ENCODE data around the gene MCM6.
"Not testable (repeated sequence)": the region's sequence is repeated elsewhere in the genome, so short reads cannot be mapped to it uniquely, and the experiment has no call there.

Gene MCM6

DNA sequence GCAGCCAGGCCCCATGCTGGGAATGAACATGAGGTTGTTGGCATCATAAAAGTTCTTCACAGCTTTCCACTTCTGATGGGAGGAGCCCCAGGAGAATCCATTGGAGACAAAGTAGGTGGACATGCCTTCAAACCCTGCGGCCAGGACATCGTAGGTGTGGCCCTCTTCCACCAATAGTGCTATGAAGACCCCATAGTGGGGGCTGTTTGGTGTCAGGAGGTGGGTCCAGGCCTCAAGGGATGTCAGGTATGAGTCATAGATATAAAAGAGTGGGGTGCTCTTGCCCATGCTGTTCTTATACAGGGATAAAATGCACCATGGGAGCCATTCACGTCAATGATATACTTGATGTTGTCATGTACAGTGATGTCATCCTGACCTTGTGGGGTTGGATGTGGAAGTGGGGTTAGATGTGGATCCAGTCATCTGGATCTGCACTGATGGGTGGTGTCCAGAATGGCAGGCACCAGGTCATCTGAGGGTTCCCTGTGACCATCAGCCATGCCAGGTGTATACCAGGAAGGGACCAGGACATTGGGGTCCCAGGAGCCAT lies 22.1 kb upstream of the MCM6 start:
- no peaks in the 10 kb centered on the region for H3K4me1 ChIP-seq
- peaks cover 0 to 10% (median 0%) of the 10 kb centered on the region in 3 donors for H3K36me3 ChIP-seq
- intact Hi-C loops (cut with DNase I; ENCODE audit: low total_unique reads): no loop called here
- no peaks in the 10 kb centered on the region for H3K9me3 ChIP-seq
- TF ChIP-seq, protein P1, sequence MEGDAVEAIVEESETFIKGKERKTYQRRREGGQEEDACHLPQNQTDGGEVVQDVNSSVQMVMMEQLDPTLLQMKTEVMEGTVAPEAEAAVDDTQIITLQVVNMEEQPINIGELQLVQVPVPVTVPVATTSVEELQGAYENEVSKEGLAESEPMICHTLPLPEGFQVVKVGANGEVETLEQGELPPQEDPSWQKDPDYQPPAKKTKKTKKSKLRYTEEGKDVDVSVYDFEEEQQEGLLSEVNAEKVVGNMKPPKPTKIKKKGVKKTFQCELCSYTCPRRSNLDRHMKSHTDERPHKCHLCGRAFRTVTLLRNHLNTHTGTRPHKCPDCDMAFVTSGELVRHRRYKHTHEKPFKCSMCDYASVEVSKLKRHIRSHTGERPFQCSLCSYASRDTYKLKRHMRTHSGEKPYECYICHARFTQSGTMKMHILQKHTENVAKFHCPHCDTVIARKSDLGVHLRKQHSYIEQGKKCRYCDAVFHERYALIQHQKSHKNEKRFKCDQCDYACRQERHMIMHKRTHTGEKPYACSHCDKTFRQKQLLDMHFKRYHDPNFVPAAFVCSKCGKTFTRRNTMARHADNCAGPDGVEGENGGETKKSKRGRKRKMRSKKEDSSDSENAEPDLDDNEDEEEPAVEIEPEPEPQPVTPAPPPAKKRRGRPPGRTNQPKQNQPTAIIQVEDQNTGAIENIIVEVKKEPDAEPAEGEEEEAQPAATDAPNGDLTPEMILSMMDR (IDR thresholded peaks at IDR 0.05): no peak
- no peak overlapping the region for H3K4me3 ChIP-seq
- no peaks in the 10 kb centered on the region for H3K27me3 ChIP-seq
- no peak overlapping the region for H3K27ac ChIP-seq
- DNase-seq: no peak

DNA sequence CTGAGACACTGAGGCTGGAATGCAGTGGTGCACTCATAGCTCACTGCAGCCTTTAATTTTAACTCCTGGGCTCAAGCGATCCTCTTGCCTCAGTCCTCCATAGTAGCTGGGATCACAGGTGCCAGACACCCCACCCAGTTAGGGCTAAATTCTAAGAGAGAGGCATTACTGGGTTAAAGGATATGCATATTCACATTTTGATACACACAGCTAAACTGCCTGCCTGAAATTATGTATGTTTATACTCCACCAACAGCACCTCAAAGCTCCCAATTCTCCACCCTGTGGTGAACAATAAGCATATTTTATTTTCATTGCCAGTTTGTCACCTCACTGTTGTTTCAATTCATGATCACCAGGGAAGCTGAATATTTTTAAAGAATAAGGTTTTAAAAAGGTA lies 18.7 kb upstream of the MCM6 start:
- Histone ChIP-seq H3K27ac (no peak overlapping the region), H3K9me3 (no peaks in the 10 kb centered on the region), H3K36me3 (peaks cover 0 to 8% (median 0%) of the 10 kb centered on the region in 3 donors), H3K4me3 (no peak overlapping the region), H3K4me1 (no peaks in the 10 kb centered on the region), H3K27me3 (no peaks in the 10 kb centered on the region)
- TF ChIP-seq, protein P1 (IDR thresholded peaks at IDR 0.05): no peak
- no peak for DNase-seq
- intact Hi-C loops (cut with DNase I; ENCODE audit: low total_unique reads): no loop called here

DNA sequence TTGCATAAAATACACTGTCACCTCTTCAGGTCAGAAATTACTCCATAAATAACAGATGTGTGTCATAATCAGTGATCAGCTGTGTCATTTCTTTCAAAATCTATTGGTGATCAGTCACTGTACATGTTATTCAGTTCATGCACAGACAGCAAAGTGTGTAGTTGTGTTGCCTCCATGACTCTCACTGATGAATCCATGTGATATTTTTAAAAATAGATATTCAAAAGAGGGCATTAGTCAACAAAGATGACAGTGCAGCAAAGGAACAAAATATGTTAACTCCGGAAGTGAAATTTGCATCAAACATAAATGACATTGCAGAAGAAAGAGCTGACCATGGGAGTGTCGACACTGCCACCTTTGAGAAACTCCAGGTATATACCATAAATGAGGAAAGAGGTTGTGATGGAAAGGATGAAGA lies 17.1 kb upstream of the MCM6 start:
- intact Hi-C loops (cut with DNase I; ENCODE audit: low total_unique reads): no loop called here
- H3K36me3 ChIP-seq: peaks cover 0 to under 1% (median 0%) of the 10 kb centered on the region in 3 donors
- no peaks in the 10 kb centered on the region for H3K27me3 ChIP-seq
- H3K4me1 ChIP-seq: no peaks in the 10 kb centered on the region
- no peak overlapping the region for H3K27ac ChIP-seq
- no peak overlapping the region for H3K4me3 ChIP-seq
- no peak for DNase-seq
- H3K9me3 ChIP-seq: no peaks in the 10 kb centered on the region
- TF ChIP-seq, protein P1 (IDR thresholded peaks at IDR 0.05): no peak

DNA sequence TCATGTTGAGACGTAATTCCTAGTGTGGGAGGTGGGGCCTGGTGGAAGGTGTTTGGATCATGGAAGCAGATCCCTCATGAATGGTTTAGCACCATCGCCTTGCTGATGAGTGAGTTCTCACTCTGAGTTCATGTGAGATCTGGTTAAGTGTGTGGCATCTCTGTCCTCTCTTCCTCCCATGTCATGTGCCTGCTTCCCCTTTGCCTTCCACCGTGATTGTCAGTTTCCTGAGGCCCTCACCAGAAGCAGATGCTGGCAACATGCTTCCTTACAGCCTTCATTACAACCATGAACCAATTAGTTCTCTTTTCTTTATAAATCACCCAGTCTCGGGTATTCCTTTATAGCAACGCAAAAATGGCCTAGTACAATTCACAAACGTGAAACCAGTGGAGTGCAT lies 14.6 kb upstream of the MCM6 start:
- no peak for DNase-seq
- intact Hi-C loops (cut with DNase I; ENCODE audit: low total_unique reads): no loop called here

DNA sequence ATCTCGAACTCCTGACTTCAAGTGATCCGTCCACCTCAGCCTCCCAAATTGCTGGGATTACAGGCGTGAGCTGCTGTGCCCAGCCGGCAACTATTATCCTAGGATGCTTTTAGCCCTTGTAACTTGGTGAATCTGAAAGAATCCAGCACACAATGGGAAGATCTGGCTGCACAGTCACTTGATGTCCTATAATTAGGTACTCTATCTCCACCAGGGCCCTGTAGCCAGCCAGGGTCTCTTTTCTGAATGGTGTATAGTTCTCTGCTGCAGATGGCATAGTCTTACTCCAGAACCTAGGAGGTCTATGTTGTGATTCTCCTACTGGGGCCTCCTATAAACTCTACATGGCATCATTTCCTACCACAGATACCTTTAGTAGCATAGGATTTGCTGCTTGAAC lies 13.9 kb upstream of the MCM6 start:
- H3K4me3 ChIP-seq: no peak overlapping the region
- H3K9me3 ChIP-seq: no peaks in the 10 kb centered on the region
- TF ChIP-seq, protein P1 (IDR thresholded peaks at IDR 0.05): no peak
- no peaks in the 10 kb centered on the region for H3K4me1 ChIP-seq
- no peaks in the 10 kb centered on the region for H3K36me3 ChIP-seq
- intact Hi-C loops (cut with DNase I; ENCODE audit: low total_unique reads): no loop called here
- peaks cover 0 to 10% of the 10 kb centered on the region in 2 donors for H3K27me3 ChIP-seq
- DNase-seq: no peak
- H3K27ac ChIP-seq: no peak overlapping the region

More for the DNA sequence above, 14.6 kb upstream of the MCM6 start:
- H3K27ac ChIP-seq: no peak overlapping the region
- TF ChIP-seq, protein P1 (IDR thresholded peaks at IDR 0.05): no peak
- no peaks in the 10 kb centered on the region for H3K36me3 ChIP-seq
- no peaks in the 10 kb centered on the region for H3K9me3 ChIP-seq
- no peaks in the 10 kb centered on the region for H3K4me1 ChIP-seq
- no peak overlapping the region for H3K4me3 ChIP-seq
- H3K27me3 ChIP-seq: peaks cover 0 to 4% of the 10 kb centered on the region in 2 donors

DNA sequence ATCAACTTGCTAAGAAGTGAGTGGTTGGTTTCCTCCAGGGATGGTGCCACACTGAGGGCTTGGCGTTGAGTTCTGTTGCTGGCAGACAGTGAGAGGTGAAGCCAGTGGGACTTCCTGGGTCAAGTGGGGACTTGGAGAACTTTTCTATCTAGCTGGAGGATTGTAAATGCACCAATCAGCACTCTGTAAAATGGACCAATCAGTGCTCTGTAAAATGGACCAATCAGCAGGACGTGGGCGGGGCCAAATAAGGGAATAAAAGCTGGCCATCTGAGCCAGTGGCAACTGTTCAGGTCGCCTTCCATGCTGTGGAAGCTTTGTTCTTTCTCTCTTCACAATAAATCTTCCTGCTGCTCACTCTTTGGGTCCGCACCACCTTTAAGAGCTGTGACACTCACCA lies 12.3 kb upstream of the MCM6 start:
- H3K9me3 ChIP-seq; H3K4me1 ChIP-seq; H3K4me3 ChIP-seq; H3K27ac ChIP-seq; H3K27me3 ChIP-seq; intact Hi-C loops (cut with DNase I; ENCODE audit: low total_unique reads); H3K36me3 ChIP-seq; DNase-seq: not testable (repeated sequence)

All from tibial artery (tissue), 4 donors.